HL-60 (cell line): ENCODE data around the gene PLA2G4C.

ENCODE experiments used
- DNase-seq, 2 experiments: peaks; one replicate each; pipeline ENCODE4 v3.0.0-alpha.2; 2010 to 2020; ENCODE audit warnings: low read depth in 1 of 2, low spot score in 1 of 2
- H3K27ac ChIP-seq: fragments of 250-450 bp; sonication (Bioruptor Pico); replicated peaks from 2 replicates; pipeline ENCODE4 v1.5.1; 2020; ENCODE audit warnings: mild to moderate bottlenecking, moderate library complexity
- H3K27me3 ChIP-seq: fragments of 250-450 bp; sonication (Bioruptor Pico); 2 replicates; pipeline ENCODE4 v1.5.1; 2021; ENCODE audit warnings: mild to moderate bottlenecking, moderate library complexity; ENCODE audit not compliant: insufficient read depth, poor library complexity, severe bottlenecking
- H3K4me3 ChIP-seq: replicated peaks from 2 replicates; pipeline ENCODE4 v1.5.1; 2011; ENCODE audit warnings: mild to moderate bottlenecking, control low read depth, low read length; ENCODE audit not compliant: insufficient read depth
- CTCF ChIP-seq: IDR thresholded peaks from one replicate; pipeline ENCODE4 v1.5.1; 2011; ENCODE audit warnings: low read length, control low read depth, inconsistent platforms; ENCODE audit not compliant: insufficient read depth
- GABPA ChIP-seq: IDR thresholded peaks from 2 replicates; pipeline ENCODE4 v1.6.1; 2012; ENCODE audit warnings: low read depth
- POLR2AphosphoS5 ChIP-seq: IDR thresholded peaks from 2 replicates; pipeline ENCODE4 v1.6.1; 2012; ENCODE audit warnings: low read depth
- REST ChIP-seq: IDR thresholded peaks from 2 replicates; pipeline ENCODE4 v1.6.1; 2012; ENCODE audit warnings: low read depth; ENCODE audit not compliant: insufficient replicate concordance
- SPI1 ChIP-seq: IDR thresholded peaks from 2 replicates; pipeline ENCODE4 v1.6.1; 2012; ENCODE audit warnings: low read depth, mild to moderate bottlenecking, borderline replicate concordance

The PLA2G4C gene

GRCh38 chr19:48136547-48136946 is 25.9 kb upstream of the PLA2G4C start:
- Histone ChIP-seq H3K4me3 (no peak overlapping the region), H3K27ac (no peak overlapping the region), H3K27me3 (no peaks in the 10 kb centered on the region)
- TF ChIP-seq GABPA (no peak), SPI1 (no peak), REST (no peak), CTCF (no peak), POLR2AphosphoS5 (no peak)
- no peak for DNase-seq

GRCh38 chr19:48135411-48135810 is 24.8 kb upstream of the PLA2G4C start:
- no peak for DNase-seq
- TF ChIP-seq SPI1 (no peak), CTCF (no peak), REST (no peak), GABPA (no peak), POLR2AphosphoS5 (no peak)
- Histone ChIP-seq H3K27me3 (no peaks in the 10 kb centered on the region), H3K27ac (no peak overlapping the region), H3K4me3 (no peak overlapping the region)

GRCh38 chr19:48133094-48133493 is 22.5 kb upstream of the PLA2G4C start:
- DNase-seq = no peak
- no peak overlapping the region for H3K4me3 ChIP-seq
- TF ChIP-seq POLR2AphosphoS5 (no peak), GABPA (no peak)
- H3K27me3 ChIP-seq = no peaks in the 10 kb centered on the region
- no peak overlapping the region for H3K27ac ChIP-seq

- Histone ChIP-seq H3K27me3 (no peaks in the 10 kb centered on the region), H3K27ac (no peak overlapping the region), H3K4me3 (no peak overlapping the region)
- no peak for DNase-seq
- TF ChIP-seq POLR2AphosphoS5 (no peak), GABPA (no peak), SPI1 (no peak), CTCF (no peak), REST (no peak)
Observed at GRCh38 chr19:48127561-48127960, 16.9 kb upstream of the PLA2G4C start.
